ENCODE data around the gene SLC10A1.
A peak's percentile ranks its signal among the peaks of the same experiment; 100 is the strongest.

The SLC10A1 gene

DNA sequence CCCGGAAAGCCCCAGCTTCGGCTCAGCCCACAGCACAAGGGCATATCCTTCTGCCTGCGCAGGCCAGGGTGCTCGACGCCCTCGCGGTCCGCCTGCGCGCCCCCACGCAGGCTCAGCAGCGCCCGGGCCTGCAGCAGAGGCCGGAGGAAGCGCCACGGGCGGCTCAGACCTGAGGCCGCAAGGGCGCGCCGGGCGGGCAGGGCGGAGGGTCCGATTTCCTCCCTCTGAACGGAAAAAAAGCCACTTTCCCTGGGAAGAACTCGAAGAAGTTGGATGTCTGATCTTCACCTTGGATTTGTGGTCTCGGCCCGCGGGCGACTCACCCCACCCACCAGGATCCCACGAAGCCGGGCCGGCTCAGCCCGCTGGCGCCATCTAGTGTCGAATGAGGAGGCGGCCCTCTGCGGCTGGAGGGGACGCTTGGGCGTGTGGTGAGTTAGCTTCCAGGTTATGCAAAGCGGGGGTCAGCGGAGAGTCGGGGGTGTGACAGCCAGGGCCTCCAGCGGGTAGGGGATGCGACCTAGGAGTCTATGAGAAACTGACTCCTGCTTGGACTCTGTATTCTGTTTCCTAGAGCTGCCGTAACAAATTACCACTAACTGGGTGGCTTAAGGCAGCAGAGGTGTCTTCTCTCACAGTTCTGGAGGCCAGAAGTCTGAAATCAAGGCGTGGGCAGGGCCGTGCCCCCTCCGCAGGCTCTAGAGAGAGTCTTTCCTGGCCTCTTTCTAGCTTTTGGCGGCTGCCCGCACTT is 70.1 kb downstream of the SLC10A1 start:
- H3K27ac ChIP-seq (ENCODE audit: low read depth, low read length) = peak overlapping the region; percentile 41
- H3K36me3 ChIP-seq (ENCODE audit: control insufficient read depth, insufficient read depth, low read length) = no peaks in the 10 kb centered on the region
- H3K4me3 ChIP-seq (ENCODE audit: low read length) = peak overlapping the region; percentile 67
- no peak overlapping the region for H3K9ac ChIP-seq (ENCODE audit: low read length)
- H3K27me3 ChIP-seq (ENCODE audit: control insufficient read depth, insufficient read depth, low read length) = no peaks in the 10 kb centered on the region
- H3K4me1 ChIP-seq (ENCODE audit: control insufficient read depth, insufficient read depth, low read length) = no peaks in the 10 kb centered on the region

Measured in rectal smooth muscle tissue (tissue), 1 donor.